Measurements from ENCODE around the gene QRFP.

QRFP gene

DNA sequence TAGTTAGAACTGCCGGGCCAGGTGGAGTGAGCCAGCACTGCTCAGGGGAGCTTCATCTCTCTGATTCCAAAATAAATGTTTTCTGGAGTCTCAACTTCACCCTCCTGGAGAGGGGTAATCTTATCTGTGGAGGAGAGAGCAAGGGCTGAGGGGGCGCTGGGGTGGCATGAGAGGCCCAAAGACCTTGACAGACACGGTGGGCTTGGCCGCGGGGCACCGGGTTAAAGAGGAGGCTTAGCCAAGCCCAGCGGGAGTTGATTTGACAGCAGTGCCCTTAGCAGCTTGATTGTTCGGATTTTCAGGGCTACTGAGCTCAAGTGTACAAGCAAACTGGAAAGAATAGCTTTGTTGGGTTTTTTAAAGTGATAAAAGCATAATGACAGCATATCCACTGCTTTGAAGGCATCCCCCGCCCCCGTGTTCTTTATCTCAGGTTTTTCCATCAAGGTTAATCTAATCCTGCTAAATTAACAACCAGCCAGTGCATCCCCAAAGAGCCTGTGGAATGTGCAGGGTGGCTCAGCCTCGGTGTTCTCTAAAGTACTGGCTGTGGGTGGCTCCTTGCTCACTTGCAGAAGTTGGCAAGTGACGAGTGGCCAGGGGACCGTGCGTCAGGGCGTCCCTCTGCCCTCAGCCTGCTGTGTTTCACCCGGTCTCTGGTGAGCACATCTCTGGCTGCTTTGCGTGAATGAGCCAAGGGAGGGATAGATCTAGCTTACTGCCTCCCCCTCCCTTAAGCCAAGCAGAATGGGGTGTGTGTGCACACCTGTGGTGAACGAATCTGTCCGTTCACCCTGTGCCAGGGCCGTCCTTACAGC, 5.5 kb downstream of the QRFP start:
- FAIRE-seq: no peak

DNA sequence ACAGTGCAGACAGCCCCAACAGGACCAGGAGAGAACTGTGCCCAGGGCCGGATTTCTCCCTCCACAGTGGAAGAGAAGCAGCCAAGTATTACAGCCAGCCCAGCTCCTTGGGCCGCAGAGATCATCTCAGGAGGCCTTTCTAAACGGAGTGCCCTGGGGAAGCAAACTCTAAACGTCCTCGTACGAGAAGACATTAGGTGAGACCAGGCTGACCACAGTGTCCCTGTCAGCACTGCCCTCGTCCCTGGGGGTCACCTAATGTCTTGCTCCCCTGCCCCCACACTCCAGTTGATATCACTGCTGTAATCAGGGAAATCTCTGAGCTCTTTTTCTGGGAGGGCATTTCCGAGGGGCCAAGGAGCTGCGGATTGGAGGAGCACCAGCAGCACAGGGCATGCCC, 6.5 kb downstream of the QRFP start:
- no peak for FAIRE-seq

DNA sequence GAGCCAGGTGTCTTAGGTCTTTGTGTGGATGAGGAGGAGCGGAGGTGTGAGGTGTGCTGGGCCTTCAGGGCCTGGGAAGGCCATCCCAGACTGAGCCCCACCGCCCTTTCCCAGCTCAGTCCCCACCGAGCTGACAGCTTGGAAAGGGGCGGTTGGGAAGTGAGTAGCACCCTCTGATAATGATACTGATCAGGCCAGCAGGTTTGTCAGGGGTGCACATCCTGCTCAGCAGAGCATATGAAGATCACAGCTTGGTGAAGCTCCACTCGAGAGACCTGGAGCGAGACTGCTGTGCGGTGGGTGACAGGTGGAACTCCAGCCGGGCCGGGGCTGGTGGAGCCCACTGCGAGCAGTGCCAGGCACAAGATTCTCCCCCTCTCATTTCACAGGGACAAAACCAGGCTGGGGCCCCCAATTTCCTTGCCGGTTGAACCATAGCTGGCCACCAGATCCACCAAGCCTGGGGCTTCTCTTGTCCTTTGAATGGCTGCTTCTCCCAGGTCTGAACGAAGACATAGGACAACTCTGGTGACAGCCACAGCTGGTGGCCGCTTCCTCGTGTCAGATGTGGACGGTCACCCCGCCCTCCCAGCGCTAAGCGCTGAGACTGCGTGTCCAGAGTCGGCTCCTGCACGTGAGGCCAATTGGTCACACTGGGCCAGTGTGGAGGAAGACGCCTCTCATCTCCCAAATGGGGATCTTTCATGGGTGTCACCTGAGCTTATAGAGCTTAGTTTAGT, 8.3 kb downstream of the QRFP start:
- no peak for FAIRE-seq

DNA sequence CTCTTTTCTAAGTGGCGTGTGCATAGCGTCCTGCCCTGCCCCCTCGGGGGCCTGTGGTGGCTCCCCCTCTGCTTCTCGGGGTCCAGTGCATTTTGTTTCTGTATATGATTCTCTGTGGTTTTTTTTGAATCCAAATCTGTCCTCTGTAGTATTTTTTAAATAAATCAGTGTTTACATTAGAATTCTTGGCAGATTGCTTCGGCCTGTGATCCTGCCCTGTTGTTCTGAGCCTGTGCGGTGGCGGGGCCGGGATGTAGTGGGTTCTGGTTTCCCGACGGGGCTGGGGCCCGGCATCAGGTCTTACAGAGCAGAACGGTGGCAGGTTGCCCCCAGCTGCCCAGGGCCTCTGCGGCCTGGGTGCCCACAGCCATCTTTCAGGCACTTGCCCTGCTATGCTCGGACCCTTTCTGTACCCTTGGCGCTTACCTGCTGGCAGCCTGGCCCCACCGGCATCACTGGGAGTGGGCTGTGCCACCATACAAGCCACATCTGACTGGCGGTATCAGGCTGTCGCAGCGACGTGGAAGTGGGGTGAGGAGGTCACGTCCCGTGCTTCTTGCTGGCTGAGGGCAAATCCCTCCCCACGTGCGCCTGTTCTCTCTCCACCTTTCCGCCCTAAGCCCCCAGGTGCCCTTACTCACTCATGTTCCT, 9.0 kb downstream of the QRFP start:
- FAIRE-seq: no peak

DNA sequence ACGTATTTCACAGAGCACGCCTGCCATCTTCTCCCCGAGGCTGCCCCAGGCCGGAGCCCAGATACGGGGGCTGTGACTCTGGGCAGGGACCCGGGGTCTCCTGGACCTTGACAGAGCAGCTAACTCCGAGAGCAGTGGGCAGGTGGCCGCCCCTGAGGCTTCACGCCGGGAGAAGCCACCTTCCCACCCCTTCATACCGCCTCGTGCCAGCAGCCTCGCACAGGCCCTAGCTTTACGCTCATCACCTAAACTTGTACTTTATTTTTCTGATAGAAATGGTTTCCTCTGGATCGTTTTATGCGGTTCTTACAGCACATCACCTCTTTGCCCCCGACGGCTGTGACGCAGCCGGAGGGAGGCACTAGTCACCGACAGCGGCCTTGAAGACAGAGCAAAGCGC, 9.6 kb downstream of the QRFP start:
- FAIRE-seq: no peak

DNA sequence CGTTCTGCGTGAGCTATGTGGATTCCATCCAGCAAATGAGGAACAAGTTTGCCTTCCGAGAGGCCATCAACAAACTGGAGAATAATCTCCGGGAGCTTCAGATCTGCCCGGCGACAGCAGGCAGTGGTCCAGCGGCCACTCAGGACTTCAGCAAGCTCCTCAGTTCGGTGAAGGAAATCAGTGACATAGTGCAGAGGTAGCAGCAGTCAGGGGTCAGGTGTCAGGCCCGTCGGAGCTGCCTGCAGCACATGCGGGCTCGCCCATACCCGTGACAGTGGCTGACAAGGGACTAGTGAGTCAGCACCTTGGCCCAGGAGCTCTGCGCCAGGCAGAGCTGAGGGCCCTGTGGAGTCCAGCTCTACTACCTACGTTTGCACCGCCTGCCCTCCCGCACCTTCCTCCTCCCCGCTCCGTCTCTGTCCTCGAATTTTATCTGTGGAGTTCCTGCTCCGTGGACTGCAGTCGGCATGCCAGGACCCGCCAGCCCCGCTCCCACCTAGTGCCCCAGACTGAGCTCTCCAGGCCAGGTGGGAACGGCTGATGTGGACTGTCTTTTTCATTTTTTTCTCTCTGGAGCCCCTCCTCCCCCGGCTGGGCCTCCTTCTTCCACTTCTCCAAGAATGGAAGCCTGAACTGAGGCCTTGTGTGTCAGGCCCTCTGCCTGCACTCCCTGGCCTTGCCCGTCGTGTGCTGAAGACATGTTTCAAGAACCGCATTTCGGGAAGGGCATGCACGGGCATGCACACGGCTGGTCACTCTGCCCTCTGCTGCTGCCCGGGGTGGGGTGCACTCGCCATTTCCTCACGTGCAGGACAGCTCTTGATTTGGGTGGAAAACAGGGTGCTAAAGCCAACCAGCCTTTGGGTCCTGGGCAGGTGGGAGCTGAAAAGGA, 10.9 kb downstream of the QRFP start:
- FAIRE-seq: no peak

DNA sequence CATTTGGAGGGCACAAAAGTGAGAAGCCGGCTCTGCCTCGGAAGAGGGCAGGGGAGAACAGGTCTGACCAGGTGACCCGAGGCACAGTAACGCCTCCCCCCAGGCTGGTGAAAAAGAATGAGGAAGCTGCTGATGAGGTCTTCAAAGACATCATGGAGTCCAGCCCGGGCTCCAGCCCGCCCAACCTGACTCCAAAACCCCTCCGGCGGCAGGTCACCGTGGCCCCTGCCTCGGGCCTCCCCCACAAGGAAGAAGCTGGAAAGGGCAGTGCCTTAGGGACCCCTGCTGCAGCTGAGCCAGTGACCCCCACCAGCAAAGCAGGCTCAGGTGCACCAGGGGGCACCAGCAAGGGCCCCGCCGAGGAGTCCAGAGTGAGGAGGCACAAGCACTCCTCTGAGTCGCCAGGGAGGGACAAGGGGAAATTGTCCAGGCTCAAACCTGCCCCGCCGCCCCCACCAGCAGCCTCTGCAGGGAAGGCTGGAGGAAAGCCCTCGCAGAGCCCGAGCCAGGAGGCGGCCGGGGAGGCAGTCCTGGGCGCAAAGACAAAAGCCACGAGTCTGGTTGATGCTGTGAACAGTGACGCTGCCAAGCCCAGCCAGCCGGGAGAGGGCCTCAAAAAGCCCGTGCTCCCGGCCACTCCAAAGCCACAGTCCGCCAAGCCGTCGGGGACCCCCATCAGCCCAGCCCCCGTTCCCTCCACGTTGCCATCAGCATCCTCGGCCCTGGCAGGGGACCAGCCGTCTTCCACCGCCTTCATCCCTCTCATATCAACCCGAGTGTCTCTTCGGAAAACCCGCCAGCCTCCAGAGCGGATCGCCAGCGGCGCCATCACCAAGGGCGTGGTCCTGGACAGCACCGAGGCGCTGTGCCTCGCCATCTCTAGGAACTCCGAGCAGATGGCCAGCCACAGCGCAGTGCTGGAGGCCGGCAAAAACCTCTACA, 11.8 kb downstream of the QRFP start:
- FAIRE-seq: no peak

DNA sequence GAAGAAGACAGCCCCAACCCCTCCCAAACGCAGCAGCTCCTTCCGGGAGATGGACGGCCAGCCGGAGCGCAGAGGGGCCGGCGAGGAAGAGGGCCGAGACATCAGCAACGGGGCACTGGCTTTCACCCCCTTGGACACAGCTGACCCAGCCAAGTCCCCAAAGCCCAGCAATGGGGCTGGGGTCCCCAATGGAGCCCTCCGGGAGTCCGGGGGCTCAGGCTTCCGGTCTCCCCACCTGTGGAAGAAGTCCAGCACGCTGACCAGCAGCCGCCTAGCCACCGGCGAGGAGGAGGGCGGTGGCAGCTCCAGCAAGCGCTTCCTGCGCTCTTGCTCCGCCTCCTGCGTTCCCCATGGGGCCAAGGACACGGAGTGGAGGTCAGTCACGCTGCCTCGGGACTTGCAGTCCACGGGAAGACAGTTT, 12.5 kb downstream of the QRFP start:
- FAIRE-seq: no peak

DNA sequence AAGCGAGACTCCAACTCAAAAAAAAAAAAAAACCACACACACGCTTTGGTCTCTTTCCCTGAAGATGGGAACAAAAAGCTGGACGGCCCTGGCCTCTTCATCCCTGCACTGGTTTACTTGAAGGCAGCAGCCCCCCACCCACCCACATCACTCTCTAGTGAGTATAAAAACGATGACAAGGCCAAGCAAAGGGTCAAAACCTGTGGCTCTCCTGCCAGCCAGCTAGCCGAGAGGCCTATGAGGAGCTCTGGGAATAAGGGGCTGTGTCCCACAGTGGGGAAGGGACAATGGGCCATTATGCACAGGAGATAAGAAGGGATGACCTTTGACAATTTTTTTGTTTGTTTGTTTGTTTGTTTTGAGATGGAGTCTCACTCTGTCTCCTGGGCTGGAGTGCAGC, 13.1 kb downstream of the QRFP start:
- FAIRE-seq: no peak

DNA sequence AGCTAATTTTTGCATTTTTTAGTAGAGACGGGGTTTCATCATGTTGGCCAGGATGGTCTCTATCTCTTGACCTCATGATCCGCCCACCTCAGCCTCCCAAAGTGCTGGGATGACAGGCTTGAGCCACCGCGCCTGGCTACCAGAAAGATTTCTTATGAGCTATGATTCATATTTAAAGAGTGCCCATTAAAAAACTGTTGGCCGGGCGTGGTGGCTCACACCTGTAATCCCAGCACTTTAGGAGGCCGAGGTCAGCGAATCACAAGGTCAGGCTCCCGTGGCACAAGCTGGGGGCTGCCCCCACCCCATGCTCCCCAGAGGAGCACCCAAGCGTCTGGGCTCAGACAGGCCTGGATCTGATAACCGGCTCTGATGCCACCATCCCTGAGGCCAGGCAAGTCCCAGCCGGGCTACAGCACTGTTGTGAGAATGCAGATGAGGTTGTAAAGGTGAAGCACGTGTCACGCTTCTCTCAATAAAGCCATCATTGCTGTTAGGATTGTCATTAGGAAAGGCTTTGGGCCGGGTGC, 13.9 kb downstream of the QRFP start:
- FAIRE-seq: no peak

DNA sequence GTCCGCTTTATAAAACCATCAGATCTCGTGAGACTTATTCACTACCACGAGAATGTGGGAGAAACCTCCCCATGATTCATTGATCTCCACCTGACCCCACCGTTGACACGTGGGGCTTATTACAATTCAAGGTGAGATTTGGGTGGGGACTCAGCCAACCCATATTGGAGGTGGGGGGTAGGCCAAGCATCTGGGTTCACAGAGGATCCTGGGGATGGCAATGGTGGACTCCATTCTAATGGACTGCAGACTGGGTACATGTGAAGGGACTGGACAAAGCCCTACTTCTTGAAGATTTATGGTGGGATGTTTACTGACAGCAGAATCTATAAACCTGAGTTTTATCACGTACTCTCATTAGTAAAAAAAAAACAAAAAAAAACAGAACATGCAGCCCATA, 15.1 kb downstream of the QRFP start:
- no peak for FAIRE-seq

DNA sequence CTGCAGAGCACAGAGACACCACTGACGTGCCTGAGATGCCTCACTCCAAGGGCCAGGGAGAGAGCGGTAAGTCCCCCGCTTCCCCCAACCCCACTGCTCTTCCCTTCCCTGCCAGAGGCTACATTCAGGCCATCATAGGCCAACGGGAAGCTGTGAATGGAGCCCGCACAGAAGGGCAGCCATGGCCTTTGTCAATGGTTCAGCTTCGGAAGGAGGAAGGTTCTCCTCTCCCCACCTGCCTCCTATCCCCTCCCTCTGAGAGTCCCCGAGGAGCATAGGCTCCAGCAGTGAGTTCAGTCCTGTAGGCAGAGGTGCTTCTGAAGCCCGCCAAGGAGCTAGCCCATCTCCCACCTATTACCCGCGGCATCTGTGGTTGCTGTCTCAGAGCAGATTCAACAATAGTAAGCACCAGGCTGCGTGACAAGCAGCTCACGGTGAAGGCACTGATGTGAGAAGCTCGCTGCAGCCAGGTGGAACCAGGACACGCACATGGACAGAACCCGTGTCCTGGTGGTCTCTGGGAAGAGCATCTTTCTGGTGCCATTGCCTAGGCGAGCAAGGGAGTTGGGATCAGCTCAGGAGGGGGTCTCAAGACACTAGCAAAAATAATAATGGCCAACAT, 15.9 kb downstream of the QRFP start:
- no peak for FAIRE-seq

DNA sequence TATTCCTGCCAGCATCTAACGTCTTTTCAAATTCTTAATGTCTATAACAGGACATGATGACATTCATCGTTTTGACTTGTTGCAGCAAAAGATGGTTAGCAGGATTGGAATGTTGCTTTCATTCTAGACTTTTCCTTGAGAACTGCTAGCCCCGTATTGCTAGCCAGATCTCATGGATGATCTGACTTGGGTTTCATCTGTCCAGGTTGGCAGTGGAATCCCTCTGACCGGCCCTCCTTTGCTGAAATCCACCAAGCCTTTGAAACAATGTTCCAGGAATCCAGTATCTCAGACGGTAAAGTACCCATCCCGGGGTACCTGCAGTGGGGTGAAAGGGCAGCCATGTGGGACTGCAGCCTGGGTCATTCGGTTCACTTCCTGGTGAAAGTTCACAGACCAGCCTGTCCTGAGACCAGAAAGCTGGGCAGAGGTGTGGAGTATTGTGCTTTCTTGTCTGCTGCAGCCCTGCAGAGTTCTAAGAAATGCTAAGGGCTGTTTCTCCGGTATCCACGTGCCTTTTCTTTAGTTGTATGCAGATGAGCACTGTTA, 16.7 kb downstream of the QRFP start:
- no peak for FAIRE-seq

DNA sequence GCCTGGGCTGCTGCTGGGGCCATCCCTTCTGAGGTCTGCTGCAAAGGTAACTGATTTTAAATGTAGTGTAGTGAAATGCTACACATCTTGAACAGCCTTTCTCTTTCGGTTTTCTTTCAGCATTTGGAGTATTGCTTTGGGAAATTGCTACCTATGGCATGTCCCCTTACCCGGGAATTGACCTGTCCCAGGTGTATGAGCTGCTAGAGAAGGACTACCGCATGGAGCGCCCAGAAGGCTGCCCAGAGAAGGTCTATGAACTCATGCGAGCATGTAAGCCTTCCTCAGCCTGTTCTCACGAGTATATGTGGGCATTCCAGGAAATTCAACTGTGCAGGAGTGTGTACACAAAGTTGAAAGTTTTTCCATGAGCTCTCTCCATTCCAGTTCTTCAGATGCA, 18.3 kb downstream of the QRFP start:
- FAIRE-seq: no peak

DNA sequence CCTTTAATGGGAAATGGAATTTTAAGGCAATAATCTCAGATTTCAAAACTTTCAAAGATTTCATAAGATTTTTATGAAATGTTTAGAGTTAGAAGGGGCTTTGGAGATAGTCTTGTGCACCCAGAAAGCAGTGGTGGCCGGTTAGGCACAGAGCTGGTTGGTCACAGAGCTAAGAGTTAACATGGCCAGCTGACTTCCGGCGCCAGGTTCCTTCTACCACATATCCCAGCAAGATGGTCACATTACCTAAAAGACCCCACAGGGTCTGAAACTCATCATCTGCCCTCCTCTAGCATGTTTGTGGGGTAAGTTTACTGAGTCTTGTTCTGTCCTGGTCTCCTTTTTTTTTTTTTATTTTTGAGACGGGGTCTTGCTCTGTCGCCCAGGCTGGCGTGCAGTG, 19.3 kb downstream of the QRFP start:
- no peak for FAIRE-seq

DNA sequence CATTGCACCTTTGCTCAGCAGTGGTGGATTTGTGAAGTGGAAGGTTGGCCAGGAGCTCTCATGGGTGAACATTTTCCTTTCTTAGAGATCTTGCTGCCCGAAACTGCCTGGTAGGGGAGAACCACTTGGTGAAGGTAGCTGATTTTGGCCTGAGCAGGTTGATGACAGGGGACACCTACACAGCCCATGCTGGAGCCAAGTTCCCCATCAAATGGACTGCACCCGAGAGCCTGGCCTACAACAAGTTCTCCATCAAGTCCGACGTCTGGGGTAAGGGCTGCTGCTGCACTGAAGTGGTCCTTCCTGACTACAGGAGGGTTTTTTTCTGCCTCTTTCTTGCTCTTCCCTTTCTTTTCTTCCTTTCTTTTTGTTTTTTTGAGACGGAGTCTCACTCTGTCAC, 21.8 kb downstream of the QRFP start:
- FAIRE-seq: no peak

DNA sequence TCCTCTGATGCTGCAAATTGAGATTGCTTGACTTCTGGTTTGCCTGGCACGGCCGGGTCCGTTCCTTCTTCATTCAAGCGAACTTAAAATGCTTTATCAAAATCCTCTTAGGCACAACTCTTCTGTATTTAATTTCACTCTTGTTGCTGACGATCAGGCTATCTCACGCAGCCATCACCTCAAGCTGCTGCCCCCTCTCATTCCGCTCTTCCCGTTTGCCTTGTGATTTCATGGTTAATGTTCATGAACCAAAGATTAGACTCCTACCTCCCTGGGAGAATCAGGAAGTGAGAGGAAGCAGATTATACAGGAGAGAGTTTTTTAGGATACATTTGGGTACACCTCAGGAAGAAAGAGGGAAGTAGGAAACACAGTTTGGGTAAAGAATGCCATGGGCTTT, 22.6 kb downstream of the QRFP start:
- FAIRE-seq: no peak

DNA sequence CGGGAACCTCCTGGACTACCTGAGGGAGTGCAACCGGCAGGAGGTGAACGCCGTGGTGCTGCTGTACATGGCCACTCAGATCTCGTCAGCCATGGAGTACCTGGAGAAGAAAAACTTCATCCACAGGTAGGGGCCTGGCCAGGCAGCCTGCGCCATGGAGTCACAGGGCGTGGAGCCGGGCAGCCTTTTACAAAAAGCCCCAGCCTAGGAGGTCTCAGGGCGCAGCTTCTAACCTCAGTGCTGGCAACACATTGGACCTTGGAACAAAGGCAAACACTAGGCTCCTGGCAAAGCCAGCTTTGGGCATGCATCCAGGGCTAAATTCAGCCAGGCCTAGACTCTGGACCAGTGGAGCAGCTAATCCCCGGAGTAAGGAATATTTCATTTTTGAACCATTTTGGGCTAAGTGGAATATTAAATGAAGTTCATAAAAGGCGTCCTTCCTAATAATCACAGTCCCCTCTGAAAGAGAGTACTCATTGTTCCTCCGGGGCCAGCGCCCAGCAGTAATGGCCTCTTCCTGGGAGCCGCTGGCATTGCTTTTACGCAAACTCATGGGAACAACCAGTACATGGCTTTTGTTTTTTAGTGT, 23.6 kb downstream of the QRFP start:
- no peak for FAIRE-seq

DNA sequence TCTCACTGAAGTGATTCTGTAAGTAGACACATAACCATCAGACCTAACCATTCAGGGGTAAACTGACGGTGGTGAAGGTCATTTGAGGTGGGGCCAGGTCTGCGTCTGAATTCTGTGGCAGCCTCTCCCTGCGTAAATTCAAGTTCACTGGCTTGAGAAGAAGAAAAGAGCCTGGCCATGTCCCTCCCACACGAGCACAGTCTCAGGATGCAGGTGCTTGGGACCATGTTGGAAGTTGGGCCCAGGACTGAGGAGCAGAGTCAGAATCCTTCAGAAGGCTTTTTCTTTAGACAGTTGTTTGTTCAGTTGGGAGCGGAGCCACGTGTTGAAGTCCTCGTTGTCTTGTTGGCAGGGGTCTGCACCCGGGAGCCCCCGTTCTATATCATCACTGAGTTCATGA, 24.1 kb downstream of the QRFP start:
- no peak for FAIRE-seq

DNA sequence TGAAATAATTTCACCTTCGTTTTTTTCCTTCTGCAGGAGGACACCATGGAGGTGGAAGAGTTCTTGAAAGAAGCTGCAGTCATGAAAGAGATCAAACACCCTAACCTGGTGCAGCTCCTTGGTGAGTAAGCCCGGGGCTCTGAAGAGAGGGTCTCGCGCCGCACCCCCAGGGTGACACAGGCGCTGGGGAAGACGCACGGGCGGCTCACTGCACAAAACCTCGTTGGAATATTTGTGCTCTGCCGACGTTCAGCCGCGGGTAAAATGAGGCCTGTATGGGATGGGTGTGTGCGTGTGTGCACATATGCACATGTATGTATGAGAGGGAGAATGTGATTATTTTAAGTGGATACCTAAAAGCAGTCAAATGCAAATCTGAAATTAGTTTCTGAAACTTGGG, 24.5 kb downstream of the QRFP start:
- no peak for FAIRE-seq

Data from A204.1 (cell line).